ENCODE measurements around the gene VPS16. TPM values are rescaled to one million over a fixed set of nuclear protein-coding genes. Genes with fewer than 3 reads are reported as not detected.
A peak's percentile ranks its signal among the peaks of the same experiment; 100 is the strongest.

The VPS16 gene
- total and polyA plus RNA-seq, 2 of the 13 experiments (the other 11 are each of a cell fraction or from before 2014, with no cell fraction given): 34.2 to 35.4 TPM

GRCh38 chr20:2871661-2872458, 31.3 kb downstream of the VPS16 start (continued):
- TF ChIP-seq MAZ (IDR thresholded peaks at IDR 0.05; ENCODE audit: borderline replicate concordance, low read depth, low read length) (no peak), MAZ (CRISPR knock-in tag; IDR thresholded peaks at IDR 0.05; ENCODE audit: low read depth) (0 out of 2 replicates have a peak, but pooled peaks have one; percentile 13), REST (IDR thresholded peaks at IDR 0.05; ENCODE audit: borderline replicate concordance in 1 of 2, low read depth in 1 of 2, low read length in 2 of 2) (no peak), ZNF451 (CRISPR knock-in tag; IDR thresholded peaks at IDR 0.05) (peak; percentile 53; the same call in 1 of the 2 replicates), SIX1 (CRISPR knock-in tag; IDR thresholded peaks at IDR 0.05; ENCODE audit: borderline replicate concordance) (no peak), ZNF318 (CRISPR knock-in tag; IDR thresholded peaks at IDR 0.05) (peak; percentile 45; the same call in 1 of the 2 replicates), ZNF777 (CRISPR knock-in tag; IDR thresholded peaks at IDR 0.05) (peak; percentile 39), GTF3A (CRISPR knock-in tag; conservative IDR thresholded peaks at IDR 0.05) (0 out of 2 replicates have a peak, but pooled peaks have one; percentile 15), SPEN (CRISPR knock-in tag; IDR thresholded peaks at IDR 0.05; ENCODE audit: low read depth) (peak; percentile 40; the same call in 1 of the 2 replicates), ZNF598 (CRISPR knock-in tag; IDR thresholded peaks at IDR 0.05; ENCODE audit: borderline replicate concordance) (peak; percentile 16; the same call in 1 of the 2 replicates), ZNF704 (CRISPR knock-in tag; IDR thresholded peaks at IDR 0.05; ENCODE audit: borderline replicate concordance) (no peak)

Data from HepG2 (cell line).